HUES64 (cell line): Measurements from ENCODE around the gene RARB.

Source experiments
- H3K27ac ChIP-seq: 2 replicates; pipeline ENCODE4 v1.7.0; 2013; ENCODE audit warnings: low read depth, low read length, inconsistent platforms
- H3K27me3 ChIP-seq: 2 replicates; pipeline ENCODE4 v1.6.1; 2013; ENCODE audit warnings: mild to moderate bottlenecking, low read length; ENCODE audit not compliant: insufficient read depth
- H3K36me3 ChIP-seq: 2 replicates; pipeline ENCODE4 v1.6.1; 2013; ENCODE audit warnings: mild to moderate bottlenecking, low read length; ENCODE audit not compliant: insufficient read depth
- H3K4me1 ChIP-seq: 2 replicates; pipeline ENCODE4 v1.6.1; 2013; ENCODE audit warnings: mild to moderate bottlenecking, low read length, moderate library complexity; ENCODE audit not compliant: insufficient read depth
- H3K4me3 ChIP-seq: 2 replicates; pipeline ENCODE4 v1.5.1; 2013; ENCODE audit warnings: mild to moderate bottlenecking, low read length, moderate library complexity
- H3K9ac ChIP-seq: 2 replicates; pipeline ENCODE4 v1.6.1; 2013; ENCODE audit warnings: mild to moderate bottlenecking, low read depth, low read length
- H3K9me3 ChIP-seq: 2 replicates; pipeline ENCODE4 v1.6.1; 2013; ENCODE audit warnings: low read depth, low read length; ENCODE audit not compliant: insufficient read depth
- WGBS: fragments of 150-250, 120-280 bp; methylation state at CpG from one replicate; pipeline ENCODE4 v1.1.7; 2013; ENCODE audit warnings: missing lambda C conversion rate; 5-methylcytosine and 5-hydroxymethylcytosine counted together

RARB gene

GRCh38 chr3:25568525-25569078, 140.5 kb downstream of the RARB start:
- H3K4me1 ChIP-seq: peaks cover 5% of the 10 kb centered on the region; the same call in 1 of the 2 replicates
- H3K27ac ChIP-seq: no peak overlapping the region
- 95% methylated on average over 10 of the region's 10 CpGs for WGBS
- H3K27me3 ChIP-seq: no peaks in the 10 kb centered on the region
- H3K4me3 ChIP-seq: no peak overlapping the region
- H3K9ac ChIP-seq: no peak overlapping the region
- H3K36me3 ChIP-seq: no peaks in the 10 kb centered on the region
- H3K9me3 ChIP-seq: no peaks in the 10 kb centered on the region

- Histone ChIP-seq H3K27ac (no peak overlapping the region), H3K9ac (no peak overlapping the region), H3K36me3 (no peaks in the 10 kb centered on the region), H3K4me3 (no peak overlapping the region), H3K9me3 (no peaks in the 10 kb centered on the region), H3K4me1 (peaks cover 6% of the 10 kb centered on the region; the same call in 1 of the 2 replicates), H3K27me3 (no peaks in the 10 kb centered on the region)
- 92% methylated on average over 6 of the region's 6 CpGs for WGBS
Observed at GRCh38 chr3:25571285-25571684, 143.2 kb downstream of the RARB start.

DNA sequence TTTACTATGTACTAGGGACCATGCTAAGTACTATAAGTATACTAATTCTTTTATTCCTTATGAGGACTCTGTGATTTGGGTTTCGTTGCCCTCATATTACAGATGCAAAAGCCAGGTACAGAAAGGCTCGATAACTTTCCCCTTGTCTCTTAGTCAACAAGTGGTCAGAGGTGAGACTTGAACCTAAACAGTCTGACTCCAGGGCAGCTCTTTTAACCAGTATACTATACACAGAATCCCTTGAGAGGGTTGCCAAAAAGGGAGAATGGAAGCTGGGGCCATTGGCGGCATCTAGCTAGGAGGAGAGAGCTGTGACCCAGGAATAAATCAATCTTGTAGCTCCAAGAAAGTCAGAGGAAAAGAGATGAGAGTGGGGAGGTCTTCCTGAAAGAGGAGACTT, 144.3 kb downstream of the RARB start:
- 97% methylated on average over 3 of the region's 3 CpGs for WGBS
- H3K36me3 ChIP-seq: no peaks in the 10 kb centered on the region
- H3K27ac ChIP-seq: no peak overlapping the region
- peaks cover 6% of the 10 kb centered on the region; the same call in 1 of the 2 replicates for H3K4me1 ChIP-seq
- no peak overlapping the region for H3K9ac ChIP-seq
- H3K27me3 ChIP-seq: no peaks in the 10 kb centered on the region
- no peak overlapping the region for H3K4me3 ChIP-seq
- H3K9me3 ChIP-seq: no peaks in the 10 kb centered on the region

- Histone ChIP-seq H3K27me3 (no peaks in the 10 kb centered on the region), H3K36me3 (no peaks in the 10 kb centered on the region), H3K9ac (no peak overlapping the region), H3K4me3 (no peak overlapping the region), H3K27ac (peak overlapping the region; percentile 37), H3K9me3 (no peaks in the 10 kb centered on the region), H3K4me1 (peaks cover 6% of the 10 kb centered on the region; the same call in 1 of the 2 replicates)
- WGBS: 77% methylated on average over 14 of the region's 14 CpGs
Observed at GRCh38 chr3:25572919-25573385, 144.9 kb downstream of the RARB start.

- Histone ChIP-seq H3K4me3 (no peak overlapping the region), H3K36me3 (no peaks in the 10 kb centered on the region), H3K27me3 (no peaks in the 10 kb centered on the region), H3K4me1 (peaks cover 6% of the 10 kb centered on the region; the same call in 1 of the 2 replicates), H3K27ac (peak overlapping the region; percentile 37), H3K9me3 (no peaks in the 10 kb centered on the region), H3K9ac (no peak overlapping the region)
- 76% methylated on average over 17 of the region's 19 CpGs for WGBS
Observed at GRCh38 chr3:25573386-25574171, 145.5 kb downstream of the RARB start.

DNA sequence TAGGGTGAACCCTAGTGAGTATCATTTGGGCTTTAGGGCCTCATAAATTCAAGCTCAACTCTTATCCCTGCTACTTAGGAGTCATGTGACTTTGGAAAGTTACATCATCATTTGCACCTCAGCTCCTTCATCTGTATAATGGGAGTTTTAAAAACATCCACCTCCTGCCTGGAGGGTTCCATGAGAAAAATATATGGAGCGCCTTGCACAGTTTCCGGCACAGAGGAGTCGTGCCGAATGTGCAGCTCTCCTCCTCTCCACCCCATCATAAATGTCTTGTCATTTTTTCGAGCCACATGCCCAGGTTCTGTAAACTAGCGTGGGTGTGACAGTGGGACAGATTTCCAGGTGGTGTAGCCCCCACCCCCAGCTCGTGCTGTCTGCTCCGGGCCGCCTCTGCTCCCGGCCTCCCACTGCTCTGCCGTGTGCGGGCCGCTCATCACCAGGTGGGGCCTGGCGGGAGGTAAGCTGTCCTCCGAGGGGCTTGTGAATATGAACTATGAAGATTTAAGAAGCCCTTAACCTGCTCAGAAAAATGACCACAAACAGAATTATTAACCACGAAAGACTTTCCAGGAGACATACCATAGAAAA, 146.2 kb downstream of the RARB start:
- no peaks in the 10 kb centered on the region for H3K9me3 ChIP-seq
- no peak overlapping the region for H3K9ac ChIP-seq
- WGBS: 93% methylated on average over 15 of the region's 16 CpGs

DNA sequence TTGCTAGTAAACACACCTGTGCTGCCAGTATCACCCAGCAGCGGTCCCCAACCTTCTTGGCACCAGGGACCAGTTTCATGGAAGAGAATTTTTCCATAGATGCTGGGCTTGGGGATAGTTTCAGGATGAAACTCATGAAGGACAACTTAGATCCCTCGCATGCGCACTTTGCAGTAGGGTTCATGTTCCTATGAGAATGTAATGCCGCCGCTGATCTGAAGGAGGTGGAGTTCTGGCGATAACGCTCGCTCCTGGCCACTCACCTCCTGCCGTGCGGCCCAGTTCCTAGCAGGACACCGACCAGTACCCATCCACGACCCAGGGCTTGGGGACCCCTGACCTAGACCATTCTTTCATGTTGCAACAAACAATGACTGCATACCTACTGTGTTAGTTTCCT, 146.9 kb downstream of the RARB start:
- H3K4me3 ChIP-seq: no peak overlapping the region
- peaks cover 6% of the 10 kb centered on the region; the same call in 1 of the 2 replicates for H3K4me1 ChIP-seq
- H3K9me3 ChIP-seq: no peaks in the 10 kb centered on the region
- H3K36me3 ChIP-seq: no peaks in the 10 kb centered on the region
- no peak overlapping the region for H3K9ac ChIP-seq
- H3K27me3 ChIP-seq: no peaks in the 10 kb centered on the region
- no peak overlapping the region for H3K27ac ChIP-seq
- 95% methylated on average over 12 of the region's 12 CpGs for WGBS

More for the DNA sequence above, 146.2 kb downstream of the RARB start:
- no peak overlapping the region for H3K27ac ChIP-seq
- no peaks in the 10 kb centered on the region for H3K36me3 ChIP-seq
- peaks cover 6% of the 10 kb centered on the region; the same call in 1 of the 2 replicates for H3K4me1 ChIP-seq
- H3K27me3 ChIP-seq: no peaks in the 10 kb centered on the region
- H3K4me3 ChIP-seq: no peak overlapping the region

- WGBS: 93% methylated on average over 4 of the region's 4 CpGs
- no peaks in the 10 kb centered on the region for H3K36me3 ChIP-seq
- H3K9me3 ChIP-seq: no peaks in the 10 kb centered on the region
- no peak overlapping the region for H3K27ac ChIP-seq
- H3K9ac ChIP-seq: no peak overlapping the region
- peaks cover 6% of the 10 kb centered on the region; the same call in 1 of the 2 replicates for H3K4me1 ChIP-seq
- H3K27me3 ChIP-seq: no peaks in the 10 kb centered on the region
- no peak overlapping the region for H3K4me3 ChIP-seq
Observed at GRCh38 chr3:25576146-25576545, 148.1 kb downstream of the RARB start.

GRCh38 chr3:25576831-25577454, 148.9 kb downstream of the RARB start:
- Histone ChIP-seq H3K36me3 (no peaks in the 10 kb centered on the region), H3K27me3 (no peaks in the 10 kb centered on the region), H3K4me1 (peaks cover 6% of the 10 kb centered on the region; the same call in 1 of the 2 replicates), H3K9ac (no peak overlapping the region), H3K9me3 (no peaks in the 10 kb centered on the region), H3K4me3 (no peak overlapping the region), H3K27ac (no peak overlapping the region)
- 71% methylated on average over 15 of the region's 15 CpGs for WGBS

DNA sequence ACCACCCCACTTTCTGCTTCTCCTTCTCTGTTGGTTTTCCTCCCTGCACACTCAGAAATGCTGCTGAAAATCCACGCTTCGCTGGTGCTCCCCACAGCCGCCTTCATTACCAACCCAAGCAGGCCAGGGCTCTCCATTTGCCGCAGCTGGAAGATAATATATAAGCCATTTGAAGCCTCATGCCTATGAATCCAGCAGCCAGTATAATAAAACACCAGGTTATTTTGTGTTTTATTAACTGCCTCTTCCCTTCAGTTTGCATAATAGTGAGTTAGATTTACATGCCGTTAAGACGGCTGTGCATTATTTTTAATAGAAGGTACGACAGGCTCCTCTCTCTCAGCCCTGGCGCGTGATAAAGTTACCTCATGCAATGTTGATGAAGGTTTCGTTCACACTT, 150.0 kb downstream of the RARB start:
- no peak overlapping the region for H3K27ac ChIP-seq
- WGBS: 96% methylated on average over 10 of the region's 10 CpGs
- no peak overlapping the region for H3K9ac ChIP-seq
- H3K4me3 ChIP-seq: no peak overlapping the region
- no peaks in the 10 kb centered on the region for H3K9me3 ChIP-seq
- no peaks in the 10 kb centered on the region for H3K36me3 ChIP-seq
- H3K4me1 ChIP-seq: peaks cover 6% of the 10 kb centered on the region; the same call in 1 of the 2 replicates
- H3K27me3 ChIP-seq: no peaks in the 10 kb centered on the region

DNA sequence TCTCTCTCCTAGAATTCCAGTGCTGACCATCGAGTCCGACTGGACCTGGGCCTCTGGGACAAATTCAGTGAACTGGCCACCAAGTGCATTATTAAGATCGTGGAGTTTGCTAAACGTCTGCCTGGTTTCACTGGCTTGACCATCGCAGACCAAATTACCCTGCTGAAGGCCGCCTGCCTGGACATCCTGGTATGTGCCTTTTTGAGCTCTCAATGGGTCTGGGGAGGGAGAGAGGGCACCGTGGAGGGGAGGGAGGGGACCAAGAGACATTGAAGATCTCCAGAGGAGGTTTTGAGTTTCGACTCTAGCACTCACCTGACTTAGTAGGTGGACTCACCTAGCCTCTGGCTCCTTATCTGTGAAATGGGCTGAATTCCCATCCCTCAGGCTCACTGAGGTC, 152.5 kb downstream of the RARB start:
- Histone ChIP-seq H3K36me3 (no peaks in the 10 kb centered on the region), H3K4me3 (no peak overlapping the region), H3K9ac (no peak overlapping the region), H3K9me3 (no peaks in the 10 kb centered on the region), H3K4me1 (no peaks in the 10 kb centered on the region), H3K27ac (no peak overlapping the region), H3K27me3 (no peaks in the 10 kb centered on the region)
- WGBS: 91% methylated on average over 8 of the region's 8 CpGs
